ENCODE data around the gene C14orf132. TPM values are rescaled to one million over a fixed set of nuclear protein-coding genes. Genes with fewer than 3 reads are reported as not detected.

The C14orf132 gene
- total RNA-seq, 4 donors from 2014 or later = 3.0 to 13.5 (median 3.9) TPM

GRCh38 chr14:96138241-96138640, 99.1 kb downstream of the C14orf132 start:
- TF ChIP-seq CTCF (IDR thresholded peaks at IDR 0.05) = no peak
- TF ChIP-seq POLR2A (IDR thresholded peaks at IDR 0.05) = no peak
- Histone ChIP-seq H3K36me3 (no peaks in the 10 kb centered on the region), H3K27ac (no peak overlapping the region), H3K27me3 (no peaks in the 10 kb centered on the region), H3K9me3 (peaks cover 0 to 10% (median 8%) of the 10 kb centered on the region in 3 donors), H3K4me1 (no peaks in the 10 kb centered on the region), H3K4me3 (no peak overlapping the region)
- DNase-seq = no peak
- 71 to 85% methylated on average over 1 of the region's 1 CpG for WGBS, 2 donors
- intact Hi-C loops (cut with DNase I) = no loop called here

- TF ChIP-seq CTCF (IDR thresholded peaks at IDR 0.05) (no peak), POLR2A (IDR thresholded peaks at IDR 0.05) (no peak)
- Histone ChIP-seq H3K27me3 (no peaks in the 10 kb centered on the region), H3K27ac (no peak overlapping the region), H3K36me3 (no peaks in the 10 kb centered on the region), H3K4me3 (no peak overlapping the region), H3K9me3 (peaks cover 0 to 10% (median 8%) of the 10 kb centered on the region in 3 donors), H3K4me1 (no peaks in the 10 kb centered on the region)
- 82 to 89% methylated on average over 1 of the region's 1 CpG for WGBS, 2 donors
- DNase-seq = no peak
- intact Hi-C loops (cut with DNase I) = no loop called here
Observed at GRCh38 chr14:96139169-96139568, 100.0 kb downstream of the C14orf132 start.

GRCh38 chr14:96139879-96140278, 100.7 kb downstream of the C14orf132 start:
- no peaks in the 10 kb centered on the region for H3K36me3 ChIP-seq
- no peak for DNase-seq
- 85 to 97% methylated on average over 2 of the region's 2 CpGs for WGBS, 2 donors
- intact Hi-C loops (cut with DNase I) = no loop called here
- no peak overlapping the region for H3K27ac ChIP-seq
- no peak overlapping the region for H3K4me3 ChIP-seq
- no peaks in the 10 kb centered on the region for H3K4me1 ChIP-seq
- peaks cover 0 to 10% (median 8%) of the 10 kb centered on the region in 3 donors for H3K9me3 ChIP-seq
- H3K27me3 ChIP-seq = no peaks in the 10 kb centered on the region
- no peak for TF ChIP-seq POLR2A (IDR thresholded peaks at IDR 0.05)
- no peak for TF ChIP-seq CTCF (IDR thresholded peaks at IDR 0.05)

- no peak for DNase-seq
- WGBS, 2 donors = 82% methylated on average over 5 of the region's 5 CpGs
- Histone ChIP-seq H3K4me3 (no peak overlapping the region), H3K27me3 (no peaks in the 10 kb centered on the region), H3K27ac (no peak overlapping the region), H3K9me3 (peaks cover 0 to 10% (median 8%) of the 10 kb centered on the region in 3 donors), H3K36me3 (no peaks in the 10 kb centered on the region), H3K4me1 (peaks cover 0 to 9% (median 0%) of the 10 kb centered on the region in 3 donors)
- TF ChIP-seq CTCF (IDR thresholded peaks at IDR 0.05) (no peak), POLR2A (IDR thresholded peaks at IDR 0.05) (no peak)
- intact Hi-C loops (cut with DNase I) = no loop called here
Observed at GRCh38 chr14:96140952-96141351, 101.8 kb downstream of the C14orf132 start.

Small RNA genes lying within 50 kb of the gene (small RNA-seq; reads per million reads assigned to genes)
- 0 reads per million in 4 donors for gene AL137190.1

Other genes with a start within 250 kb of the C14orf132 start
- gene TUNAR, start 162.5 kb upstream of the C14orf132 start, total RNA-seq = not detected
- gene BDKRB2, start 165.5 kb downstream of the C14orf132 start, total RNA-seq = 10 to 100 TPM; 18.8 to 31.2 (median 20.0) TPM
- 10 to 100 TPM in 1 of 4 donors, 1 to 10 TPM in 3; 4.0 to 12.2 (median 5.7) TPM for gene BDKRB1, start 216.8 kb downstream of the C14orf132 start, total RNA-seq

All from esophagus squamous epithelium (tissue), 5 donors.